ACHN (cell line): ENCODE measurements around the gene TEPSIN.
"Not testable (repeated sequence)": the region's sequence is repeated elsewhere in the genome, so short reads cannot be mapped to it uniquely, and the experiment has no call there.

Experiments used
- DNase-seq: peaks from one replicate; pipeline ENCODE4 v3.0.0-alpha.2; 2015
- in situ Hi-C: cut with HindIII; loops from 2 replicates; pipeline ENCODE4 v1.10.0; 2017; ENCODE audit warnings: low sequenced_read_pairs, low pct_ligation_motif_present, low pct_unique_long_range_greater_than_20kb

The TEPSIN gene

DNA sequence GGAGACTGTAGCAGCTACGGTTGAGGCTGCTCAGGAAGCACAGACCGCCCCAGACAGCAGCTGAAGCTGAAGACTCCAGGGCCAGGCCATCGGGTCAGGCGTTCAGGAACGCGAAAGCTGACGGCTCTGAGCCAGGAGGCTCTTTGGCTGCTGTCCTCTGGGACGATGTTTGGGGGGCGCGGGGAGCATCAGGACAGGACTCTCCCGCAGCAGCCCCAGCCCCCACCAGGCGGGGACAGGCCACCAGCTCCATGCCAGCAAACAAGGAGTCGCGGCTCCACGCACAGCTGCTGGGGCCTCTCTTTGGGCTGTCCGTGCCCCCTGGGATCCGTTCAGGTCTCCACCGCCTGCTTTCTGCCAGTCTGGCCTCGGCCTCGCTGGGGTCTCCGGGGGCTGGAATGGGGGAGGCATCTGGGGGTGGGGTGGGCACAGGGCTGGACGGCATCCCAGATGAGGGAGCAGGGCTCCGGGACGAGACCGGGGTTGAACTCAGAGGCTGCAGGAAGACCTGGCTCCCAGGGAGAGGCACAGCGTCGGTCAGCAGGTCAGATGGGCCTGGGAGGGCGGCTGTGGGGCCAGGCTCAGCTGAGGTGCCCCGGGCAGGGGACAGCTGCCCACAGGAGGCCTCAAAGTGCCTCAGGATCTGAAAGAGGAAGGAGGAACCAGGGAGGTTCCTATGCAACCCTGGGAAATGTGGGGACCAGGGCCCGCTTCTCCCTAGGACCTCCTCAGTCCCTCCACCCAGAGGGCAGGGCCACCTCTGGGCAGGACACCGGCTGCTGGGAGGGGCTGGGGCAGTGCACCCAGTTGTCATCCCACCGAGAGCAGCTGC lies 9.8 kb downstream of the TEPSIN start:
- in situ Hi-C loops = no loop called here
- DNase-seq = no peak

DNA sequence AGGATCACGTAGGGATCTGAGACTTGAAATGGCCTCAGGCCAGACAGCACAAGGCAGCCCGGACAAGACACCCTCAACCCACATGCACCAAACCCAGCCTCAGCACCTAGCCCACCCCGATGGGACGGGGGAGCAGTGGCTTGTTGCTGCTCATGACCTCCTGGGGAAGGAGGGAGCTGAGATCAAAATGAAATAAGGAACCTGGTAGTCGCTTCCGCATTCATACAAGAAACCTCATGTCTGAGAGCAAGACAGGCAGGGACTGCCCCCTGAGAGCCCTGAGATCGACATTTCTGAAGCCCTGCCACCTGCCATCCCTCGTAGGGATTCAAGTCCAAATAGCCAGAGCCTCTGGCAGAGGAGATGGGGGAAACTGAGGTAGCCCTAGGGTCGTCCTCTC lies 10.4 kb downstream of the TEPSIN start:
- in situ Hi-C loops = no loop called here
- no peak for DNase-seq

DNA sequence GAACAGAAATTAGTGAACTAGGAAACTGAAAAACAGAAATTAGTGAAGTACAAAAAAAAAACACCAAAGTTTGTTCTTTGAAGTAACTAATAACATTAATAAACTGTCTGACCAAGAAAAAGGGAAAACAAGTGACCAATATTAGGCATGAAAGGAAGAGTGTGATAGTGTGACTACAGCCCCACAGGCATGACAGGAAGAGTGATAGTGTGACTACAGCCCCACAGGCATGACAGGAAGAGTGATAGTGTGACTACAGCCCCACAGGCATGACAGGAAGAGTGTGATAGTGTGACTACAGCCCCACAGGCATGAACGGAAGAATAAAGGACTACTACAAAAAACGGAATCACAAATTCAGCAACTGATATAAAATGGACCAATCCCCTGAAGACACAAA lies 11.2 kb downstream of the TEPSIN start:
- in situ Hi-C loops = not testable (repeated sequence)

DNA sequence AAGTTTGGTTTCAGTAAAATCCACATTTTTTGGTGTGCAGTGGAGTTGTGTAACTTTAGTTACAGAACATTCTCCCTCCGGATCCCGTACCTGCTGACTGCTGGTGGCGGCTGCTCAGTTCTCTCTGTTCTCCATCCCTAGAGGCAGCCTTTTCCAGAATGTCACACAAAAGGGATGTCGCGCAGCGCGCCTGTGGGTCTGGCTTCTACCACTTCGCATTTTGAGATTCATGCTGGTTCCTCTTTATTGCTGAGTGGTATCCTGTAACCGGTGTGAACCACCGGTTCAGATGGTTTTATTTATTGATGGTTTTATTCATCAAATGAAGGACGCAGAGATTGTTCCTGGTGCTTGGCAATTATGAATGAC lies 15.1 kb downstream of the TEPSIN start:
- in situ Hi-C loops = no loop called here
- no peak for DNase-seq

More for the DNA sequence above, 11.2 kb downstream of the TEPSIN start:
- not testable (repeated sequence) for DNase-seq

DNA sequence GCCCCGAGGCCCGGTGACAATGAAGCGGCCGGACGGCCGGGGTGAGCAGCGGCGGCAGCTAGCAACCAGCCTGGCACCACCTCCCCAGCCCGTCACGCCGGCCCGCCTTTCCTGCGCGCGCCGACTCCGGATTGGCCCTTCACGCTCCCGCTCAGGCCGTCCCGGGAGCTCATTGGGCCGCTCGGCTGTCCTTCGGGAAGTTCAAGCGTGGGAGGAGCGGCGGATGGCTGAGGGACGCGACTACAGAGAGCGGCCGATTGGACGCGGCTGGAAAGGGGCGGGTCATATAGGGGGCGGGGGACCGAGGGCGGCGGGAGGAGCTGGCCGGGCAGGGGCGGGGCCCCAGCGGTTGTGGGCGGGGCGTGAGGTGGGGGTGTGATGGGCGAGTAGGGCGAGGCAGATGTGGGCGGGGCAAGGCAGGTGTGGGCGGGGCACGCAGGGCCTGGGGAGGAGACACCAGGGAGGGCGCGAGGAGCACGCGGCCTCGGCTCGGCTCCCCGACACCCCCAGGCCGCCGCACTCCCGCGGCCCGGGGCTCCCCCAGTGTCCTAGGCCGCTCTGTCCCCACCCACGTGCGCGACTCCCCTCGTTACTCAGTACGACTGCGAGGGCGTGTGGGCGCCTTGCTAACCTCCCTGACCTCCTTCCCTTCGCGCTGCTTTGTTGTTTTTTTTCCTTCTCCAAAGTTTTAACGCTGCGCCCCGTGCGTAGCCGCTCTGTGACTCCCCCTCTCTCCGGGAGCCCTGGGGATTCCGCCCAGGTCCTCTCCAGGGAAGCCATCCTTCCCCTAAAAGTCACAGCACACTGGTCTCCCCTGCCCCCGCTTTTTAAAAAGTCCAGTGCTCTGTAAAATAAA lies 15.7 kb downstream of the TEPSIN start, which contains the start of gene CEP131:
CEP131 (minus strand) TSS at position 60 of the 856 bp plus-strand sequence. CDS start 2,909 bp downstream, outside the sequence.
- peak; percentile 99 for DNase-seq
- in situ Hi-C loops = no loop called here

DNA sequence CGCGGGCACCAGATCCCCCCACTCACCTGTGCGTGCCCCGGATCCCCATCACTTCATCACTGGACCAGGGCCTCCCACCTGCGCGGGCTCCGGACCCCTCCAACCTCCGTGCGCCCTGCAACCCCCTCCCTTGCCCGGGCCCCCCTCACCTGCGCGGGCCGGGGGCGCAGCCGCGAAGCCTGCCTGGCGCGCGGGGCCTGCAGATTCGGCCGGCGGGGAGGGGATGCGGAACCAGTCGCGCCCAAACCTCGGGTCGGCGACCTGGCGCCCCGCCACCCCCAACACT lies 16.3 kb downstream of the TEPSIN start:
- no peak for DNase-seq
- in situ Hi-C loops = no loop called here

DNA sequence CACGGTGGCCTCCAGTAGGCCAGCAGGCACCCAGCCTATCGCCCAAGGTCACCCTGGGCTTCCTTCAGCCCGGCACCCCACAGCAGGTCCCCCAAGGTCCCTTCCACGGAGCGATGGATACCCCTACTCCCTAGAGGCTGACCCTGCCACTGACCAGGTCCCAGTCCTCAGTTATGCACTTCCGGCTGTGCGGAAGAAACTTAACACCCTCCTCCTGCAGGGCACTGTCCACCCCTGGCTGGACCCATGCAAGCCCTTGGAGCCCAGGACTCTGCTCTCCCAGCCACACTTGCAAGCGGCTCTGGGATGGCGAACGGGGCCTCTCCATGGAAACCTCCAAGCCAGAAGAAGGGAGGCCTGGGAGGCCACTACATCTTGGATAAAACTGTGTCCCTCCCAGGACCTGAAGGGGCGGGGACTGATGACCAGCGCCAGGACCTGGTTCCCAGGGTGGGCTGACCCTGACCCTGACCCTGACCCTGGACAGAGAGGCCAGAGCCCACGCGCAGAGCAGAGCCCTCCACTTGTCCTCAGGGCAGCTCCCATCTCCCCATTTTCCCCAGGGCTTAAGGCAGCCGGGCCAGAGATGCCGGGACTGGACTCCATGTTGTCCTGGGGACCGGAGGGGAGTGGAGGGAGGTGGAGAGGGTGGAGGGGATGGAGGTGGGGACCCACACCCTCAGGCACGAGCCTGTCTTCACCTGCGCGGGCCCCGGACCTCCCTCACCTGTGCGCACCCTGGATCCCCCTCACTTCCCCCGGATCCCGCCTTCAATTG lies 16.8 kb downstream of the TEPSIN start:
- in situ Hi-C loops = no loop called here
- DNase-seq = no peak

DNA sequence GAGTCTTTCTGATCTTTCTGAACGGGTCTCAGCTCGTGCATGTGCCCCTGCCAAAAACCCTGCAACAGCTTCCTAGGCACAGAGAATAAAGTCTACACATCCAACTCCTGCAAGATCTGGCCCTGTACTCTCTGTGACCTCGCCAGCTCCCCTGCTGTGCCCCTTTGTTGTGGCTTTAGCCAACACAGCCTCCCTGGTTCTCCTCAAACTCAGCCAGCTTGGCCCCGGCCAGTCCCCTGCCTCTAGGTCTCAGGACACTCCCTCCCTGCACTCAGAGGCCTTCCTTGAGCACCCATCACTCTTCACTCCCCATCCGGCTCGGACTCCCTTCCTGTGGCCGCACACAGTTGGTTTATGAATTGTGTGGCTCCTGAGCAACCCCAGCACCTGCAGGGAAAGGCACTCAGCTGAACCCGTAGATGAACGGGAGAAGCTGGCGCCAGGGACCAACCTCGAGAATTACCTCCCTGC lies 17.4 kb downstream of the TEPSIN start:
- DNase-seq = no peak
- in situ Hi-C loops = no loop called here

DNA sequence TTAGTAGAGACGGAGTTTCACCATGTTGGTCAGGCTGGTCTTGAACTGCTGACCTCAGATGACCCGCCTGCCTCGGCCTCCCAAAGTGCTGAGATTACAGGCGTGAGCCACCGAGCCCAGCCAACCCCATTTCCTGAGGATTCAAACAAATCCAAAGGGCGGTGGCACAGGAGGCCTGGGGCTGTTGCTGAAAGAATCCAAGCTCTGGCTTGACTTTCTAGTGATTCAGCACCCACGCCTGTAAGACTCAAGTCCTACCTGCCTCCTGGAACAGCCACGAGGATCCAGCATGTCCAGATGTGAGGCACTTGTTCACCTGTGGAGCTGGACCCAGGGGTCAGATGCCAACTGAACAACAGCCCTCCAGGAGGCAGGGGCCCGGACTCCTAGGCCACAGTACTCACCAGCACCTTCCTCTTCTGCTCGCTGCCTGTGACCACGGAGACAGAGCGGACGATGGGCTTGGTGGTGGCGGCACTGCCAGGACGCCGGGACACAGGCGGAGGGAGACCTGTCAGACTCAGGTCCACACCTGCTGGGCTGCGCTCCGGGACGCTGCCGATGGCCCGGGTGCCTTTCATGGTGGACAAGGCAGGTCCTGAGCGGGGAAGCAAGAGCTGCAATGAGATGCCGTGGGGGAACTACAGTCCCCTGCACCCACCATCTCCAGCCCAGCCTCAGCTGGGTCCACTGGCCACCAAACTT lies 19.2 kb downstream of the TEPSIN start:
- no peak for DNase-seq
- in situ Hi-C loops = no loop called here

DNA sequence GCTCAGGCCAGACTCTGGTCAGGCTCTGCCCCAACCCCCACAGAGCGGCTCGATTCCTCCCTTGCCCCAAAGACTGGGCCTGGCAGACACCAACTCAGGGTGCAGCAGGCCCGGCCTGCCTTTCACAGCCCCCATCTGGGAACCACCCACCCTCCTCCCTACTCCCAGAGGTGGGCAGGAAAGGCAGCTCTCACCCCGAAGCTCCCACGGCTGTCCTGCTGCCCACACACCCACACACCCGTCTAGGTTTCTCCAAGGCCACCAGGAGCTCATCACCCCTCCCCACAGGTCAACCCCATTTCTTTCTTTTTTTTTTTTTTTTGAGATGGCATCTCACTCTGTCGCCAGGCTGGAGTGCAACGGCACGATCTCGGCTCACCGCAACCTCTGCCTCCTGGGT lies 19.9 kb downstream of the TEPSIN start:
- in situ Hi-C loops = no loop called here
- DNase-seq = no peak

DNA sequence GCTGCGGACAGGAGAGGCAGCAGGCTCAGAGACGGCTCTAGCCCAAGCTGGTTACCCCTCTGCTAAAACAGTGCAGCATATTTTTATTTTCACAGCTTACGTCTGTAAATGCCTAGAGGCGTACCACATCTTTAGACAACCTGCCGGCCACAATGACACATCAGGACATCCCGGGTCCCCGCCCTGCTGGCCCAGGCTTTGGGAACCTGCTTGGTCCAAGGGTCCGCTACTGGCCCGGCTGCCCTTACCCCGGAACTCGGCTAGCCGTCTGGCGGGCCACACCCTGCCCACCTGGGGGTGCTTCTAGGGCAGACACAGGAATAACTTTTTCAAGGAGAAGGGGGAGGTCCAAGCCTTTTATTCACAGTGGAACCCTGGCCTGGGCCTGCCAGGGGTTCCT lies 20.4 kb downstream of the TEPSIN start:
- in situ Hi-C loops = no loop called here
- no peak for DNase-seq

DNA sequence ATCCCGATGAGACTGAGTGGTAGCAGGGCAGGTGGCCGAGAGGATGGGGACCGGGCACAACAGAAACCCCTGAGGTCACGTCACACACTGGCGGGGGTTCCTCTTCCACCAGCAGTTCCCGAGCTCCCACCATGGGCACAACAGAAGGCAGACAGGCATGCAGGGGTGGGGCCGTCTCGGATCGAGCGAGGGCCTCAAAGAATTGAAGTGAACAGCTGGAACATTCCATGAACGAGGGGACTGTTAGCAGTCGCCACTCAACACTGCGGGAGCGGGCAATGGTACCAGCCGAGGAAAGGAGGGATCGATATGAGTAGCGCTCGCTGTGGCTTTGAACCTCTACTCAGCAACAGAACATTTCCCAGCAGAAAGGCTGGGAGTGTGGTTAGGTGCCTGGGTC lies 21.4 kb downstream of the TEPSIN start:
- in situ Hi-C loops = no loop called here
- no peak for DNase-seq

DNA sequence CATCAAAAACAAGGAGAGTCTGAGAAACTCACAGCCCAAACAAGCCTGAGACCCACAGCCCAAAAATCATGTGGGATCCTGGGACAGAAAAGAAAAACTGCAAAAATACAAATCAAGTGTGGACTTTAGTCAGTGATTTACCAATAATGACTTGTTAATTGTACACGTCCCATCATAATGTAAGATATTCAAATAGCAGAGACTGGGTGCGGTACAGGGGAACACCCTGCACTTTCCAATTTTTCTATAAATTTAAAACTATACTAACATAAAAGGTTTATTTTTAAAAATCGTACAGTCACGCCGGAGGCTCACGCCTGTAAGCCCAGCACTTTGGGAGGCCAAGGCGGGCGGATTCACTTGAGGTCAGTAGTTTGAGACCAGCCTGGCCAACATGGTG lies 24.9 kb downstream of the TEPSIN start:
- no peak for DNase-seq
- in situ Hi-C loops = no loop called here

DNA sequence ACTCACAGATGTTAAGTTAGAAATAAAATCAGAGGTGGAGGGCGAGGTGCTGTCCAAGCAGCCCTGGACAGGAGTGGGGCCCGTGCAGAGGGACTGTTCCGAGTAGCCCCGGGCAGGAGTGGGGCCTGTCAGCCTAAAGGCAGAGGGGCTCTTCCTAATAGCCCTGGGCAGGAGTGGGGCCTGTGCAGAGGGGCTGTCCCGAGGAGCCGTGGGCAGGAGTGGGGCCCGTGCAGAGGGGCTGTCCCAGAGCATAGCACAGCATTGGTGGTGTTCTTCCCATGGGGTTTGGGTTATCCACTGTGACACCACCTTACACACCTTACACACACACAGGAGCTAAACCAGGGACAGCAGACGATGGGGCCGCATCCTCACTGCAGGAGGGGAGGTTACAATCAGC lies 26.5 kb downstream of the TEPSIN start:
- in situ Hi-C loops = no loop called here
- no peak for DNase-seq

DNA sequence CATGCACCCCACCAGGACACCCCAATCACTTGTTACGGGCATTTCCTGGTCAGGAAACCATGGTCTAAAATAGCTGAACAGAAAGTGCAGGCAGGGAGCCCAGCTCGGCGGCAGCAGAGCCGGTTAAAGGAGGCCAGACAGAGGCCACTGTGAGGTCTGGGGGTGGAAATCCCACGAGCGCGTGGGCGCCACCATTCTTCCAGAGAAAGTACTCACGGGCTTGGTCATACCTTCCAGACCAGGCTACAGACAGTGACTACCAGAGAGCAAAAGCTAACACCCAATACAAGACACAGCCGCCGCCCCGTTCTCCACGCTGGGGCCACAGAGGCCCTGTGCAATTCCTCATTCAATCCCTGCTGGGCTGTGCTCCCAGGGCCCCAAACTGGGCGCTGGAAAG lies 28.0 kb downstream of the TEPSIN start:
- in situ Hi-C loops = no loop called here
- DNase-seq = no peak

DNA sequence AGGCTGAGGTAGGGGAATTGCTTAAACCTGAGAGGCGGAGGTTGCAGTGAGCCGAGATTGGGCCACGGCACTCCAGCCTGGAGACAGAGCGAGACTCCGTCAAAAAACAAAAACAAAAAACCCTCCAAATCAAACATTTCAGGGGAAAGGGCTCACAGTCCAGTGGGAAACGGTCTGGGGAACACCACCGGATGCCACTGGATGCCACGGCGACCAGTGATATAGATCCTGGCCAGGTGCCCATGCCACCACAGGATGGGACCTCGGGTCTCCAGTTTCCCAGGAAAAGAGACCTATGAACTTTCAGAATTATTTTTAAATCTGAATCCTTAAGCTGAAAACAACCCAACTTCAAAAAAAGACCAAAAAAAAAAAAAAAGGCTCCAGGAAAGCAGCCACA lies 28.4 kb downstream of the TEPSIN start:
- no peak for DNase-seq
- in situ Hi-C loops = no loop called here

DNA sequence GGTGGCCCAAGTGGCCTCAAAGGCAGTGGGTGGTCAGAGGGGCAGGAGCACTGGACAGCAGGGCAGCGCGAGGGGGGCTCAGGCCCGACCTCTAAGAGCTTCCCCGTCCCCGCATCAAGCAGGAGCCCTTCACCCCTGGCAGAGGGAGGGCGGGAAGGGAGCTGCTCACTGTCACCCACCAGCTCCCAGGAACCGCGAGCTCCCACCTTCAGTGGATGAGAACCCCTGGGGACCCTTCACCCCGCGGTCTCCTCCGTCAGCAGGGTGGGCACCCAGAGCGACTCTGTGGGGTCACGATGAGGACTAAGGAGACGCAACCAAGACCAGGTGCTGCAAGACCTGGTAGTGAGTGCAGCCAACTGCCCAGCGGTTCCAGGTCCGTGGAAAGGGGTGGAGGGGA lies 29.7 kb downstream of the TEPSIN start:
- in situ Hi-C loops = no loop called here
- no peak for DNase-seq

DNA sequence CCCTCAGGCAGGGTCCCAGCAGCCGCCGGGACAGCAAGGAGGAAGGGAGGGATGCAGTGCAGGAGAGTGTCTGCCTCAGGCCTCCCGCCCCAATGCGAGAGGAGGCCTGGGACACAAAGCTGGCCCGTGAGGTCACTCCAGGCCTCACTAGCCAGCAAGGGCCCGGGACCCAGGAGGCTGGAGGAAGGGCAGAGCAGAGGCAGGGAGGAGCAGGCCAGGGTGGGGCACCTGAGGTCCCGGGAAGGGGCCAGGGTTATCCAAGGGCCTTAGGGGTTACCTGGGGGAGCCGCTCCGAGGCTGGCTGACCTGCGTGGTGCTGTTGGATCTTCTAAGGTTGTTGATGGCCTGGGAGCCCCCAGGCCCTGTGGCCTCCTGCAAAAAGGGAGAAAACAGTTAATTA lies 30.2 kb downstream of the TEPSIN start:
- no peak for DNase-seq
- in situ Hi-C loops = no loop called here
